ENCODE results near the gene SORCS2.

GRCh38 chr4:7512946-7513345 is 320.6 kb downstream of the SORCS2 start:
- TF ChIP-seq POLR2AphosphoS5 (IDR thresholded peaks at IDR 0.05) (no peak), CTCF (IDR thresholded peaks at IDR 0.05) (no peak)

All from prostate gland (tissue), 2 donors.